Measurements from ENCODE around the gene CD1B. TPM values are rescaled to one million over a fixed set of nuclear protein-coding genes. Genes with fewer than 3 reads are reported as not detected.
"Not testable (repeated sequence)": the region's sequence is repeated elsewhere in the genome, so short reads cannot be mapped to it uniquely, and the experiment has no call there.

Gene CD1B
- total and polyA plus RNA-seq, 7 donors = 0.12 TPM; not detected in 6

DNA sequence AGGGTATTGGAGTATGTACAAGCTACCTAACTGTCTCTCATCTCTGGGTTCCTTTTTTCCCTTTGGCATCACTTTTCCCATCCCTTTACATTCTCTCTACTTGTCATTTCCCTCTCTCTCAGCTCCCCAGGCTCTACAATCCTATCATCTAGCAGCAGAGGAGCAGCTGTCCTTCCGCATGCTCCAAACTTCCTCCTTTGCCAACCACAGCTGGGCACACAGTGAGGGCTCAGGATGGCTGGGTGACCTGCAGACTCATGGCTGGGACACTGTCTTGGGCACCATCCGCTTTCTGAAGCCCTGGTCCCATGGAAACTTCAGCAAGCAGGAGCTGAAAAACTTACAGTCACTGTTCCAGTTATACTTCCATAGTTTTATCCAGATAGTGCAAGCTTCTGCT lies 22.9 kb upstream of the CD1B start:
- H3K4me1 ChIP-seq = no peaks in the 10 kb centered on the region
- 66 to 78% methylated on average over 2 of the region's 2 CpGs for WGBS, 2 donors
- no peak overlapping the region for H3K27ac ChIP-seq
- no peaks in the 10 kb centered on the region for H3K9me3 ChIP-seq
- H3K27me3 ChIP-seq = no peaks in the 10 kb centered on the region
- H3K4me3 ChIP-seq = no peak overlapping the region
- no peak for DNase-seq
- no peak for TF ChIP-seq EP300 (IDR thresholded peaks at IDR 0.05)
- TF ChIP-seq POLR2AphosphoS5 (IDR thresholded peaks at IDR 0.05) = no peak
- TF ChIP-seq POLR2A (IDR thresholded peaks at IDR 0.05) = no peak
- no peak for TF ChIP-seq CTCF (IDR thresholded peaks at IDR 0.05)
- H3K36me3 ChIP-seq = no peaks in the 10 kb centered on the region
- intact Hi-C loops (cut with DNase I) = no loop called here

- H3K36me3 ChIP-seq = no peaks in the 10 kb centered on the region
- 25 to 41% methylated on average over 6 of the region's 6 CpGs for WGBS, 2 donors
- intact Hi-C loops (cut with DNase I) = no loop called here
- no peaks in the 10 kb centered on the region for H3K4me1 ChIP-seq
- no peak within 1 kb of the TSS for H3K4me3 ChIP-seq
- DNase-seq = no peak
- H3K27me3 ChIP-seq = no peaks in the 10 kb centered on the region
- H3K9me3 ChIP-seq = no peaks in the 10 kb centered on the region
- TF ChIP-seq POLR2A (IDR thresholded peaks at IDR 0.05) (no peak), EP300 (IDR thresholded peaks at IDR 0.05) (no peak), CTCF (IDR thresholded peaks at IDR 0.05) (no peak), POLR2AphosphoS5 (IDR thresholded peaks at IDR 0.05) (no peak)
- no peak within 1 kb of the TSS for H3K27ac ChIP-seq
Measured at GRCh38 chr1:158353303-158354075, 22.2 kb upstream of the CD1B start, which contains the start of gene CD1E. Gene CD1E (plus strand): TSS chr1:158353894. CDS start chr1:158353989, 95 bp downstream.

DNA sequence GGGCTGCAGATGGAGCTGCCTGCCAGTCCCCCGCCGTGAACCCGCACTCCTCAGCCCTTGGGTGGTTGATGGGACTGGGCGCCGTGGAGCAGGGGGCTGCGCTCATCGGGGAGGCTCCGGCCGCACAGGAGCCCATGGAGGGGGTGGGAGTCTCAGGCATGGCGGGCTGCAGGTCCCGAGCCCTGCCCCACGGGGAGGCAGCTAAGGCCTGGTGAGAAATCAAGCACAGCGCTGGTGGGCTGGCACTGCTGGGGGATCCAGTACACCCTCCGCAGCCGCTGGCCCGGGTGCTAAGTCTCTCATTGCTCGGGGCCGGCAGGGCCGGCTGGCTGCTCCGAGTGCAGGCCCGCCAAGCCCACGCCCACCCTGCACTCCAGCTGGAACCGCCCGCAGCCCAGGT lies 17.6 kb upstream of the CD1B start:
- H3K4me3 ChIP-seq; intact Hi-C loops (cut with DNase I); H3K36me3 ChIP-seq; H3K27me3 ChIP-seq; H3K27ac ChIP-seq; DNase-seq; H3K4me1 ChIP-seq; H3K9me3 ChIP-seq: not testable (repeated sequence)
- 95 to 97% methylated on average over 24 of the region's 24 CpGs for WGBS, 2 donors

- H3K27me3 ChIP-seq; H3K27ac ChIP-seq; H3K4me1 ChIP-seq; H3K4me3 ChIP-seq; intact Hi-C loops (cut with DNase I); DNase-seq; H3K36me3 ChIP-seq; H3K9me3 ChIP-seq: not testable (repeated sequence)
- WGBS, 2 donors = 45 to 65% methylated on average over 7 of the region's 7 CpGs
Measured at GRCh38 chr1:158336413-158336812, 5.1 kb upstream of the CD1B start.

DNA sequence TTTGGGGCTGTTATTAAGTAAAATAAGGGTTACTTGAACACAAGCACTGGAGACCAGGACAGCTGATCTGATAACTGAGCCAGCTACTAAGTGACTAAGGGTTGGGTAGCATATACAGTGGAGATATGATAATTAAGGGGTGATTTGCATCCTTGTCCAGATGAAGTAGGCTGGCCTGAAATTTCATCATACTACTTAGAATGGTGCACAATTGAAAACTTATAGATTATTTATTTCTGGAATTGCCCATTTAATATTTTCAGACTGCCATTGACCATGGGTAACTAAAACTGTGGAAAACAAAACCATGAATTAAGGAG lies 3.8 kb upstream of the CD1B start:
- no peak for DNase-seq
- Histone ChIP-seq H3K27ac (no peak overlapping the region), H3K9me3 (no peaks in the 10 kb centered on the region), H3K4me1 (no peaks in the 10 kb centered on the region), H3K27me3 (no peaks in the 10 kb centered on the region), H3K4me3 (no peak overlapping the region), H3K36me3 (no peaks in the 10 kb centered on the region)
- intact Hi-C loops (cut with DNase I) = no loop called here
- TF ChIP-seq CTCF (IDR thresholded peaks at IDR 0.05) = no peak
- no peak for TF ChIP-seq EP300 (IDR thresholded peaks at IDR 0.05)

DNA sequence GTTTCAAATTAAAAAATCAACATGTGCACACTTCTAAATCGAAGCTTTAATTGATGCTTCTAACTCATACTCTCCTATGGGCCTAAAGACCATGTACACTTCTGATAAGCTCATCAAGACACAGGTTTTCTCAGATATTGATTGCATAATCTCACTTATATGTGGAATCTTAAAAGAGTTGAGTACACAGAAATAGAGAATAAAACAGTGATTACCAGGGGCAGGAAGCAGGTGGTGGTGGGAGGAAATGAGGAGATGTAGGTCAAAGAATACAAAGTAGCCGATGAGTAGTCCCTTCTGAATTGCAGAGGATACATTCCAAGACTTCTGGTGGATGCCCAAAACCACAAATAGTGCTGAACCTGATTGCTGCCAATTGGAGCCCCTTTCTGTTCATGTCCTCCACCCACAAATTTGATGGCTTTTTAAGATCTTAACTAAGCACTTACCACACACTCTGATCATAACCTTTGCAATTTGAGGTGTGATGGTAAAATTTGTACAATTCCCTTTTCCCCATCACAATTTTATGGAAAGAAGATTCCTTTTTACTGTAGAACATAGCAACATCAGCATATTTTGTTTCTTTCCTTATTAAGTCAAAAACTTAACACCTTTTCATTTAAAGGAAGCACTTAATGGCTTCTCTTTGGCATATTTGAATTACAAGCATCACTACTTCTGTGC lies 3.3 kb upstream of the CD1B start:
- H3K36me3 ChIP-seq = no peaks in the 10 kb centered on the region
- 42 to 49% methylated on average over 2 of the region's 2 CpGs for WGBS, 2 donors
- H3K27me3 ChIP-seq = no peaks in the 10 kb centered on the region
- H3K4me3 ChIP-seq = no peak overlapping the region
- intact Hi-C loops (cut with DNase I) = no loop called here
- no peak overlapping the region for H3K27ac ChIP-seq
- DNase-seq = no peak
- TF ChIP-seq POLR2AphosphoS5 (IDR thresholded peaks at IDR 0.05) = no peak
- no peak for TF ChIP-seq EP300 (IDR thresholded peaks at IDR 0.05)
- no peaks in the 10 kb centered on the region for H3K4me1 ChIP-seq
- H3K9me3 ChIP-seq = no peaks in the 10 kb centered on the region

All from sigmoid colon (tissue), 7 donors.